HG03575 (cell line): Measurements from ENCODE around the gene EFNA5.
A peak's percentile ranks its signal among the peaks of the same experiment; 100 is the strongest.

Experiments
- ATAC-seq: cut with Tn5 transposase; IDR thresholded peaks from one replicate; pipeline ENCODE4 v1.9.1; 2021; ENCODE audit not compliant: unreplicated experiment, insufficient number of reproducible peaks, low FRiP score; ENCODE audit errors: extremely low read depth

Gene EFNA5

DNA sequence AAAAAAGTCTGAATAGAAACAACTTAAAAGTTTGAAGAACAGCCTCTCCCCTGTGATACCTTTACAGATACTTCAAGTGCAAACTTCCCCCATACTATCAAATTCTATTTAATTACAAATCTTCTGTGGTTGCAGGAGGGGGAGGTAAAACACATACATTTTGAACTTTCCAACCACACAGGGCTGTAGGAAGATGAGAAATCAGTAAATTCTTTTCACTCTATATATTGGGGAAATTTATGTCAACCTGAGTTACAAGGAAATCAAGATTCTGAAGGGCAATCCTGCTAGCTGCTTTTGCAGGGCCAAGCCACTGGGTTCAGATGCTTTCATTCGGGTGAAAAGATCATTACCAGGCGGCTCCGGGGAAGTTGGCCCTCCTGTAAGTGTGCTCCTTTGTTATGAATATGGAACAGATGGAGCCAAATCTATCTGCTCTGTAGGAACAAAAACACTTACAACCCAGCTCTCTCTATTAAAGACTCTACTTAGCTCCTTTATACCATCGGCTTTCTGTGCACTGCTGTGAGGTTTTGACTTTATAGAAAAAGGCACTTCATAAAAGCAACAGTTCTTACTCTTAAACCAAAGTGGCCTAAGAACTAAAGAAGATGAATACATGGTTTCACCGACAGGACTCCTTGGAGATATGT lies 269.1 kb downstream of the EFNA5 start:
- ATAC-seq: no peak

- no peak for ATAC-seq
Measured at GRCh38 chr5:107400328-107400727, 270.4 kb downstream of the EFNA5 start.

DNA sequence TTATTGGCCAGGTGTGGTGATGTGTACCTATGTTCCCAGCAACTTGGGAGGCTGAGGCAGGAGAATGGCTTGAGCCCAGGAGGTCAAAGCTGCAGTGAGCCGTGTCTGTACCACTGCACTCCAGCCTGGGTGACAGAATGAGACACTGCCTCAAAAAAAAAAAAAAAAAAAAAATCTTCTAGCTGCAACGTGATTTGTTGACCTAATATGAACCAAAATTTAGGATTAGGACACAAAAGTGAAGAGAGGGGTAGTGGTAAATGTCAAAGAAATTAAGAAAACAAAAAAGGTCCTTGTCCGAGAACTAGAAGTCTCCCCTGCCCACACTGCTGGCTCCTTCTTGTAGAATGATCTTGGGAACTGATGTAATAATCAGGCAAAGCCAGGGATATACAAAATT lies 272.0 kb downstream of the EFNA5 start:
- no peak for ATAC-seq

- ATAC-seq: peak; percentile 20
Measured at GRCh38 chr5:107396351-107396690, 274.4 kb downstream of the EFNA5 start.

DNA sequence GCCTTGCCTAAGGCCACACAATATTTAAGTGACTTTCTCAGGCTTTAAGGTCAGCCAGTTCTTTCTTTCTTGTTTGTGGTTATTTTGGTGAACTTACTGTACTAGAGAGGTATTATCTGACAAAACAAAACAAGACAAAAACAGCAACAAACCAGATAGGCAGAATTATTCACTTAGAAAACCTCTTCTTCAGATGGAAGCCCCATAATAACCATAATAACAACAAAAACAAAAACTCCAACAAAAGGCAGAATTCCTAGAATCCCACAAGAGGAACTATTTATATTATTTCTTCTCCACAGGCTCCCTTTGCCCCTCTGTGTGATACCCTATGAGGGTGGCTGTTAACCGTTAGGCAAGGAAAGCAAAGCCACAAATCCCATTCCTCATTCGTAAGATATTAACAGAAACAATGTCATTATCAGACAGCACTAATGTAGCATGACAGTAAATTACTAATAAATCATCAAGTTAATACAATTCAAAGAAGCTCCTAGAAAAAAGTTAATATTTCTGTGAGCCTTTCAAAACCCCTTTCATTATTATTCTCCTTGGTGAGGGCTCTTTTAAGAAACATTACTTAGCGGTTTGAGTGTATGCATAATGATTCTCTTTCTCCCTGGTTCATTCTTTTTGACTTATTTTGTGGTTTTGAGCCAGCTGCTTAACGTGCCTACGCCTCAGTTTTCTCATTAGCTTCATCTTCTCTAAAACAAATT lies 274.9 kb downstream of the EFNA5 start:
- ATAC-seq: peak; percentile 58

DNA sequence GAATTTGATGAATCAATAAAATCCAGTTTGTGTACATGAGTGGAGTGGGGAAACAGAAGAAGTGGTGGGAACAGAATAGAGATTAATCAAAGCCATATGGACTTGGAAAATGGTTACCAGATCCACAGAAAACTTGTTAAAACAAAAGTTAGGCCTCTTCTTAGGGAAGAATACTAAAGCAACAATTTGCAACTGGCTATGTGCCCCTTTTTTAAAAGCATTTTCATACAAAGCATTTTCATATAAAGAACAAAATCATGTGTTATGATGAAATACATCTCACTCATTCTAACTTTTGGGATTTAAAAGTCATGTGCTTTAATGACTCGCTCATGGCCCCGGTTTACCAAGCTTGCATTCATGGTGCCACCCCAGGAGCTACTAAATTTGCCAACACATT lies 276.9 kb downstream of the EFNA5 start:
- ATAC-seq: no peak

DNA sequence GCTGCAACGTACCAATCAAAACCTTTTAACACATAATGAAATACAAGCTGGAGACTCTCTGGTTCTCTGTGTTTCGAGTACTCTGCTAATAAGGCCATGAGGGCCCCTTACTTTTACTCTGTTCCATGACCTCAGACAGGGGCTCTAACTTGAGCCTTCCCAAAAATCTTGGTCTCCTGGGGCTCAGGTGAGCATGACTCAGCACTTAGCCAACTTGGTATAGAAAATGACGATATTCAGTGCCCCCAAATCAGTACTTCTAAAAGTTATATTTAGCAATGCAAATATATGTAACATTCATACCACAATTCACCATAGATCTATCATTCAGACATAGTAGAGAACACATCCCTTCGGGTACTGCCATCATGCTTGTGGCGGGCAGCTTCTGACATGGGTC lies 278.9 kb downstream of the EFNA5 start:
- ATAC-seq: no peak

DNA sequence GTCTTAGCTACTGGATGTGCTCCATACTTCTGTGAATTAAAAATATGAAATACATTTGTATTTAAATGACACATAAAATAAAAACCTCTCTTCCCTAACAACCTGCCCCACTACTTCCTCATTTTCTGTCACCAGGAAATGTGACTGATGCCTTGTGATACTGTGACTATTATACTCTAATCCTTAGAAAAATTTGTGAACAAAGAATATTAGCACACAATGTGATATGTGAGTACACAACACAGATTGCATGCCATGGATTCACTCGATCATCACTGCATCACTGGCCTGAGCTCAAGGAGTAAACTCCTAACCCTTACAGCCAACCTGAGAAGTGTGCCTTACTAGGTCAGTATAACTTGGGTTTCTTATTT lies 281.0 kb downstream of the EFNA5 start:
- ATAC-seq: no peak

DNA sequence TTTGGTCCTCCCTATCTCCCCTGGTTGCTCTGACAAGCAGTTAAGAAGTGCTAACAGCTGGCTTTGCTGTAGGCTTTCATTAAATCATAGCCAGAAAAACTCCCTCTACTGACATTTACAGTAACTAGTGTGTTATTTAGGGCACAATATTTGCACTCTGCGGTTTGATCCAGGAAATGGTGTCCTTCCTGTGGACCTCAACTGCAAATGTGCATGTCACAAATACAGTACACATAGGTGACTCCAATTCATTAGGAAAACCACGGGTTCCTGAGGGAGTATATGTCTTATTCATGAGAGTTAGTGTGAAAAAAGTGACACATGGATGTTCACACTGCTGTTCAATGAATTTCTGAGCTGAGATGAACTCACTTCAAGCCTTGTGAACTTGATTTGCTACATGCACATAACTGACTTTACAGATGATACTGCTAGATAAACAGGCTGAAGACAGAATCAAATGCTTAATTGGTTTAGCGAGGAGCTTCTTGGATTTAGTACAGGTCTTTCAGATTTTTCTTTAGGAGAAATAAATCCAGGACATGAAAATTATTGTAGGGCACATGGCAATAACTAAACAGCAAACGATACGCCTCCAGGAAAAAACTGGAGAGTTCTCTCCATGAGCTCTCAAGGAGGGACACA lies 281.5 kb downstream of the EFNA5 start:
- peak; percentile 87 for ATAC-seq

- ATAC-seq: peak; percentile 28
Measured at GRCh38 chr5:107388141-107388861, 282.4 kb downstream of the EFNA5 start.

GRCh38 chr5:107387526-107388140 lies 283.1 kb downstream of the EFNA5 start:
- ATAC-seq: no peak

- ATAC-seq: no peak
Measured at GRCh38 chr5:107385708-107386107, 285.0 kb downstream of the EFNA5 start.

DNA sequence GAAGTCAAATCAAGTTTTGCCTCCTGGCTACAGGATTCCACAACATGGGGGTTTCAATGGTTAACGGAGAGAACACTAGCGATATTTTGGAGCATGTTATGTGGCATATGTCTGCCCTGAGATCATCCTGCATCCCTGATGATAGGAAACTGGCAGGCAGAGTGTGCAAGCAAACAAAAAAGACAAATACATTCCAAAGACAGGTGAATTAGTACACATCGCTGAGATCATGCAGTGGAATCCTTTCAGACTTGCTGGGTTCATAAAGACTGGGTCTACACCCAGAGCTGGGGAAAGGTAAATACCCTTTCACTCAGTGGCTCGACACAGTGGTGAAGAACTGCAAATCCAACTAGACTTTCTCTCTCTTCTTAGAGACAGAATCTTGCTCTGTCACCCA lies 286.5 kb downstream of the EFNA5 start:
- ATAC-seq: no peak

DNA sequence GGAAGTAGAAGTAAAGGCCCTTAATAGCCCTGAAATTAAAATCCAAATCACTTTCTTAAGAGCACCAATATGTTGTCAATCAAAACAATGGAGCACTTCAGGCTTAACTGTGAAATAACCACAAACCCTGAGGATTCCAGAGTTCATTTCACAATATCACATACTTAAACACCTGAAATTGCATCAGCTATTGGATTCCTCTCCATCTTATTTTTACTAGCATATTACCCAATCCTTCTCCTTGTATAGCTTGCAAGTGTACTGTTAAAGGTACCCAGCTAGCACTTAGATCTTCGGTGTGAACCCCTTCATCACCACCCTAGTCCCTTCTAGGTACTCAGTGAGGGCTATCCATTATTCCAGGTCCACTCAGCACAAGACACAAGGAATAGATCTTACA lies 287.3 kb downstream of the EFNA5 start:
- no peak for ATAC-seq

DNA sequence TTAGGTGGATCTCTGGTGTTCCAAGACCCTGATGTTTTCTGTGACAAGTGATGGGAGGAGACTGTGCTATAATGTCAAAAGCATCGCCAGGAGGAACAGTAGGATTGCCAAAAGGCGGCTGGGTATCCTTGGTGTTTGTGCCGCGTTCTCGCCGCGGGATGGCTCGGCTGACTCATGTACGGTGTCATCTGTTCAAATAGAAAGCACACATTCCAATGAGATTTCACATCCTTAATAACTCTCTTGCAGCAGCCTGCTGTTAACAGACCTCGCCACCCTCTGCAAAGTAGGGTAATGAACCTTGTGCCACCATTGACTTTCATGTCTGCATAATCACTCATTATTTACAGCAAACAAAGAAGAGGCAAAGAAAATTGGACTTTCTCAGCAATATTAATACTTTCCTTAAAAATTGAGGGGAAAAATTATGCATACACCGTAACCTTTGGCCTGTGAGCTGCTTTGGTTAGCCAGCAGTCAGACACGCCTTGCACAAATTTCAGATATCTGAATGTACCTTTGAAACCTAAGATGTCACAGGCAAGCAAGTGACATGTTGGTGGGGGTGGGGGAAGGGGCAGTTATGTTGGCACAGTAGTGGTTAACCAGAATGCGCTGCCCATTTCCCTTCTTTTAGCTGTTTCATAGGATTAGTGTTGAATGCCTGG lies 289.4 kb downstream of the EFNA5 start:
- no peak for ATAC-seq

GRCh38 chr5:107380654-107381053 lies 290.1 kb downstream of the EFNA5 start:
- ATAC-seq: no peak

DNA sequence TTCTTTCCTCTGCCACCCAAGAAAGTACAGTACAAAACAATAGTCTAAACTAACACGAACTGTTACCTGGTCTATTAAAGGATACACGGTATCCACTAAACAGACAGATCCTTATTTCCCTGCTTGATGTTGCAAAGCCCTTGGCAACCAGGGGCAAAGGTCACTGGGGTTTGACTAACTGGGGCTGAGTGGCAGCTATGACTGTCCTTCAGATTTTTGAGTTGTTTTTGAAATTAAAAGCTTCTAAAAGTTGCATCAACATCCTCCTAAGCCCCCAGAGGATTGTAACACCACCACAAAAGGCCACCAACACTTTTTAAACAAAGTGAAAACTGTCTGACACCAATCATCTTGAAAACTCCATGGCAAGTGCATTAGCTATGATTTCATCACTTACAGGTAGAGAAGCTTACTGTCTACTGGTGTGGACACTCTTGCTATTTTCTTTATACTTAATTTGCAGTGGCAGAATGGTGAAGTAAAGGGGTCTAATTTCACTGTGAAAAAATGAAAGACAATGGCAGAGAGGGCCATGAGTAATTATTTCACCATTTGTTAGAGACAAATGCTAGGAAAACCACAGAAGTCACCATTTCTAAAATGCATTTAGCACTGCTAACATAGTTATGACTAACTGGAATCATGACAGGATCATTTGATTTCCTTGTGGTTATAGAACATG lies 292.4 kb downstream of the EFNA5 start:
- ATAC-seq: no peak

DNA sequence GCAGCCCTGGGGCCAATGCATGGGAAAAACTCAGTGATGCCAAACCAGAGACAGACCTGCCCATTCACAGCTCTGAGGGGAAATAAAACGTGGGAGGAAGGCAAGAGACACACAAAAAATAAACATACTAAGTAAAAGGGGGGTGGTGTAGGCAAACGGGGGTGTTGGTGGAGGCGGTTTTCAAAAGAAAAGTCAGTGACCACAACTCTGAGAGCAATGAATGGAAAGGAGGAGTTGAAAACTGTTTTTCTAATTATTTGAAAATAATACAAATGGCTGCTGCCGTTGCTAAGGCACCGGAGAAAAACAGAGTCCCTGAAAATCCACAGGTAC lies 293.5 kb downstream of the EFNA5 start:
- no peak for ATAC-seq
